Measurements from ENCODE around the gene TNRC6B. TPM values are rescaled to one million over a fixed set of nuclear protein-coding genes. Genes with fewer than 3 reads are reported as not detected.
A peak's percentile ranks its signal among the peaks of the same experiment; 100 is the strongest.
"Not testable (repeated sequence)": the region's sequence is repeated elsewhere in the genome, so short reads cannot be mapped to it uniquely, and the experiment has no call there.

Gene TNRC6B
- total and polyA plus RNA-seq, 4 experiments from 2014 or later: 27.3 to 155 (median 123) TPM

DNA sequence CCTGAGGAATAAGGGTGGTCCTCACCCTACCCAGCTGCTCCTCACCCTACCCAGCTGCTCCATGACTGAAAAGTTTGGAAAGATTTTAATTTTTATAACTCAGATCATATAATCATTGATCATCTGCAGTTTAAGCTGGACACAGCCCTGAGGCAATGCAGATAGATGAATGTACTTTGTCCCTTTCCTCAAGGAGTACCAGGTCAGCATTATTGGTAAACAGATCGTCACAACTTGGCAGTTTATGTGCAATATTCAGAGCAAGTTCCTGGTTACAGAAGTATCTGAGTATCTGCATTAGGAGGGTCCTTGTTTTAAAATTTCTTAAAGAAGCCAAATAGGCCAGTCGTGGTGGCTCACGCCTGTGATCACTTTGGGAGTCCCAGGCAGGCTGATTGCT is 3.6 kb downstream of the TNRC6B start:
- ChIA-PET POLR2A (ENCODE audit: partially characterized antibody) (interaction anchor here (5.3 to 5.4 kb wide), 2 partner anchors 137 to 165 kb away, joined by 50 to 63 read pairs; partner anchors contain the start of gene ADSL), CTCF (ENCODE audit: partially characterized antibody) (interaction anchor here (1.5 kb wide), 1 partner anchor 166 kb away, joined by 7 read pairs; the partner anchor contains the start of gene ADSL)
- Mint-ChIP-seq H3K4me1 (peaks cover 65 to 94% (median 79%) of the 10 kb centered on the region in 4 donors), H3K9me3 (peaks cover 0 to 3% (median 0%) of the 10 kb centered on the region in 8 donors), H3K36me3 (peaks cover 9 to 28% of the 10 kb centered on the region in 2 donors), H3K27ac (peak overlapping the region in 3 of 7 donors; percentile 23 to 84 (median 52)), H3K4me3 (peak overlapping the region in 4 of 8 donors; percentile 10 to 97 (median 72)), H3K27me3 (no peaks in the 10 kb centered on the region)
- no peak overlapping the region for H3K4me3 ChIP-seq (ENCODE audit: low read length in 2 of 2)
- H3K36me3 ChIP-seq (ENCODE audit: insufficient read depth, low read length): no peaks in the 10 kb centered on the region
- no peaks in the 10 kb centered on the region for H3K27me3 ChIP-seq (ENCODE audit: insufficient read depth, low read length)
- no peak overlapping the region for H3K27ac ChIP-seq (ENCODE audit: low read depth, low read length)
- peaks cover 87% of the 10 kb centered on the region for H3K4me1 ChIP-seq (ENCODE audit: insufficient read depth, low read length)
- DNase-seq: no peak
- H3K9me3 ChIP-seq (ENCODE audit: control insufficient read depth in 1 of 2, low read length in 2 of 2): no peaks in the 10 kb centered on the region
- intact Hi-C loops (cut with micrococcal nuclease): no loop called here

DNA sequence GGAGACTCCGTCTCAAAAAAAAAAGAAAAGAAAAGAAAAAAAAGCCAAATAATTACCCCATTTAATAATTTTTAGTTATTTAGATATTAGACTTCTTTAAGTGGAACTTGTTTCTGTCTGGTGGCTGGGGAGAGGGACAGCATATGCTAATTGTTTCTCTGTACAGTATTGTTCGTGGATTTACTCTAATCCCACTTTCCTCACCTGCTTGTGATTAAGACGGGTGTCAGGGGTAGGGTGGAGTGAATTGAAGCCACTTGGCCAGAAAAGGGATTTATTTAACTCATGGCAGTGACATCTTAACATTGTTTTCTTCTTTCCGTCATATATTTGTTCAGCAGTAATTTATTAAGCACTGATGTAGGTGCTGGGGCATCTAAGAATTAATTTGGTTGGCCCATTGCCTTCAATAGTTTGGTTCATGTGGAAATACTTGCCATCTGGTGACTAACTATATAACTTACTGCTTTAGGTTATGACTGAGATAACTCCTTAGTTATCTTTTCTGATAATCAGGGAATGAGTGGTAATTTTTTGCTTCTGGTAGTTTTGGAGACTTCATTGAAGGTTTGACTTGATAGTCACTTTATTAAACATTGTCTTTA is 4.6 kb downstream of the TNRC6B start:
- no peaks in the 10 kb centered on the region for H3K27me3 Mint-ChIP-seq
- Histone ChIP-seq H3K4me3 (ENCODE audit: low read length in 2 of 2) (no peak overlapping the region), H3K27me3 (ENCODE audit: insufficient read depth, low read length) (no peaks in the 10 kb centered on the region), H3K27ac (ENCODE audit: low read depth, low read length) (no peak overlapping the region), H3K9me3 (ENCODE audit: control insufficient read depth in 1 of 2, low read length in 2 of 2) (no peaks in the 10 kb centered on the region), H3K36me3 (ENCODE audit: insufficient read depth, low read length) (no peaks in the 10 kb centered on the region), H3K4me1 (ENCODE audit: insufficient read depth, low read length) (peaks cover 81% of the 10 kb centered on the region)
- no peak for DNase-seq
- peaks cover 57 to 86% (median 72%) of the 10 kb centered on the region in 4 donors for H3K4me1 Mint-ChIP-seq
- peaks cover 0 to 3% (median 0%) of the 10 kb centered on the region in 8 donors for H3K9me3 Mint-ChIP-seq
- peak overlapping the region; percentile 10 to 80 (median 74) for H3K4me3 Mint-ChIP-seq
- ChIA-PET POLR2A (ENCODE audit: partially characterized antibody) (no interaction called here), CTCF (ENCODE audit: partially characterized antibody) (no interaction called here)
- intact Hi-C loops (cut with micrococcal nuclease): no loop called here
- peaks cover 9 to 19% of the 10 kb centered on the region in 2 donors for H3K36me3 Mint-ChIP-seq
- H3K27ac Mint-ChIP-seq: peak overlapping the region; percentile 73 to 92 (median 89)

- ChIA-PET CTCF (ENCODE audit: partially characterized antibody) (no interaction called here), POLR2A (ENCODE audit: partially characterized antibody) (no interaction called here)
- DNase-seq: peak in 2 of 5 donors; percentile 25 to 35
- no peaks in the 10 kb centered on the region for H3K27me3 Mint-ChIP-seq
- H3K36me3 Mint-ChIP-seq: peaks cover 9 to 17% of the 10 kb centered on the region in 2 donors
- H3K27ac Mint-ChIP-seq: peak overlapping the region; percentile 73 to 92 (median 89)
- no peak overlapping the region for H3K4me3 ChIP-seq (ENCODE audit: low read length in 2 of 2)
- no peaks in the 10 kb centered on the region for H3K9me3 ChIP-seq (ENCODE audit: control insufficient read depth in 1 of 2, low read length in 2 of 2)
- peak overlapping the region; percentile 56 to 80 (median 74) for H3K4me3 Mint-ChIP-seq
- peaks cover 0 to under 1% (median 0%) of the 10 kb centered on the region in 8 donors for H3K9me3 Mint-ChIP-seq
- no peak overlapping the region for H3K27ac ChIP-seq (ENCODE audit: low read depth, low read length)
- peaks cover 85% of the 10 kb centered on the region for H3K4me1 ChIP-seq (ENCODE audit: insufficient read depth, low read length)
- no peaks in the 10 kb centered on the region for H3K27me3 ChIP-seq (ENCODE audit: insufficient read depth, low read length)
- intact Hi-C loops (cut with micrococcal nuclease): no loop called here
- no peaks in the 10 kb centered on the region for H3K36me3 ChIP-seq (ENCODE audit: insufficient read depth, low read length)
- H3K4me1 Mint-ChIP-seq: peaks cover 57 to 89% (median 73%) of the 10 kb centered on the region in 4 donors
Observed at GRCh38 chr22:40183029-40183581, 5.4 kb downstream of the TNRC6B start.

- H3K27me3 Mint-ChIP-seq; H3K27ac ChIP-seq (ENCODE audit: low read depth, low read length); H3K4me3 ChIP-seq (ENCODE audit: low read length in 2 of 2); DNase-seq; intact Hi-C loops (cut with micrococcal nuclease); H3K9me3 ChIP-seq (ENCODE audit: control insufficient read depth in 1 of 2, low read length in 2 of 2); H3K36me3 ChIP-seq (ENCODE audit: insufficient read depth, low read length); CTCF ChIA-PET (ENCODE audit: partially characterized antibody); H3K27me3 ChIP-seq (ENCODE audit: insufficient read depth, low read length); H3K9me3 Mint-ChIP-seq; POLR2A ChIA-PET (ENCODE audit: partially characterized antibody): not testable (repeated sequence)
- H3K36me3 Mint-ChIP-seq: peaks cover 9 to 14% of the 10 kb centered on the region in 2 donors
- H3K4me3 Mint-ChIP-seq: peak overlapping the region in 7 of 8 donors; percentile 71 to 80 (median 75)
- peaks cover 90% of the 10 kb centered on the region for H3K4me1 ChIP-seq (ENCODE audit: insufficient read depth, low read length)
- H3K4me1 Mint-ChIP-seq: peaks cover 60 to 92% (median 75%) of the 10 kb centered on the region in 4 donors
- peak overlapping the region in 6 of 7 donors; percentile 73 to 92 (median 88) for H3K27ac Mint-ChIP-seq
Observed at GRCh38 chr22:40183603-40184002, 5.9 kb downstream of the TNRC6B start.

DNA sequence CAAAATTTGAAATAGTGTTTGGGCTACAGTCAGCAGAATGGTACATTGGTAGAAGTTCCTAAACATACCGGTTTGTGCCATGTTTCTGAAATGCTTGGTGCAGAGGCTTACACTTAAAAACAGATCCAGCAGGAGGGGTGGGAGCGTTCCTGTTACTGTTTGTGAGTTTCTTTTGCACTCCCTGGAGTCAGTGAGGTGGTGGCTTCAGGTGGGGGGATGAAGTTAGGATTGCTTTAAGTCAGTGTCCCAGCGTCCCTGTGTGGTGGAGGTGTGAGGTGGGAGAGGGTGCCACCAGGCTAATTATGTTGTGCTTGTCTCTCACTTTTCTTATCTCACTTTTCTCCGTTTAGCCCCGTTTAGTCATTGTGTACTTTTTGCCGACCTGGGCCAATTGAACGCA is 9.7 kb downstream of the TNRC6B start:
- Histone ChIP-seq H3K9me3 (ENCODE audit: control insufficient read depth in 1 of 2, low read length in 2 of 2) (no peaks in the 10 kb centered on the region), H3K27me3 (ENCODE audit: insufficient read depth, low read length) (no peaks in the 10 kb centered on the region), H3K4me3 (ENCODE audit: low read length in 2 of 2) (no peak overlapping the region), H3K4me1 (ENCODE audit: insufficient read depth, low read length) (peaks cover 81% of the 10 kb centered on the region), H3K36me3 (ENCODE audit: insufficient read depth, low read length) (no peaks in the 10 kb centered on the region), H3K27ac (ENCODE audit: low read depth, low read length) (no peak overlapping the region)
- peak overlapping the region in 5 of 7 donors; percentile 22 to 68 (median 50) for H3K27ac Mint-ChIP-seq
- intact Hi-C loops (cut with micrococcal nuclease): no loop called here
- H3K4me1 Mint-ChIP-seq: peaks cover 59 to 89% (median 73%) of the 10 kb centered on the region in 4 donors
- ChIA-PET POLR2A (ENCODE audit: partially characterized antibody) (no interaction called here), CTCF (ENCODE audit: partially characterized antibody) (no interaction called here)
- H3K27me3 Mint-ChIP-seq: no peaks in the 10 kb centered on the region
- peaks cover 9 to 14% of the 10 kb centered on the region in 2 donors for H3K36me3 Mint-ChIP-seq
- peak overlapping the region in 3 of 8 donors; percentile 4 to 8 (median 6) for H3K4me3 Mint-ChIP-seq
- no peaks in the 10 kb centered on the region for H3K9me3 Mint-ChIP-seq
- no peak for DNase-seq

DNA sequence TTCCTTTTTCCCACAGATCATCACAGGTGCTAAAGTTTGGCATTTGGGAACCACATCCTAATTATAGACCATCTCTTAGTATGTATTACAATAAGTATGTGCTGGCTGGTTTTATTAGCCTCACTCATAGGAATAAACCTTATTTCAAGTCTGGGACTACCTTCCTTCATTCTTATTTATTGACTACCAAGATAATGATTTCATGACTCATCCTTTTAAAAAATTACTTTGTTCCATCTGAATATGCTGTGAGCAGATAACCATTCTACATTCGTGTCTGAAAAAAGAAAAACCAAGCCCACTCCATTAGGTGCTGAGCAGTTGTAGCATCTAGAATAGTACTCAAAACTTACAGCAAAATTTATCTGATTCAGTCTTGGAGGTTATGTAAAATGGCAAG is 12.3 kb downstream of the TNRC6B start:
- peaks cover 9 to 16% of the 10 kb centered on the region in 2 donors for H3K36me3 Mint-ChIP-seq
- Histone ChIP-seq H3K27me3 (ENCODE audit: insufficient read depth, low read length) (no peaks in the 10 kb centered on the region), H3K4me3 (ENCODE audit: low read length in 2 of 2) (no peak overlapping the region), H3K4me1 (ENCODE audit: insufficient read depth, low read length) (peaks cover 81% of the 10 kb centered on the region), H3K9me3 (ENCODE audit: control insufficient read depth in 1 of 2, low read length in 2 of 2) (no peaks in the 10 kb centered on the region), H3K27ac (ENCODE audit: low read depth, low read length) (no peak overlapping the region), H3K36me3 (ENCODE audit: insufficient read depth, low read length) (no peaks in the 10 kb centered on the region)
- peak overlapping the region in 5 of 7 donors; percentile 9 to 66 (median 48) for H3K27ac Mint-ChIP-seq
- H3K4me3 Mint-ChIP-seq: no peak overlapping the region
- H3K4me1 Mint-ChIP-seq: peaks cover 58 to 90% (median 76%) of the 10 kb centered on the region in 4 donors
- H3K27me3 Mint-ChIP-seq: no peaks in the 10 kb centered on the region
- CTCF ChIA-PET (ENCODE audit: partially characterized antibody): interaction anchor here (1.6 to 1.7 kb wide), 3 partner anchors 11 to 158 kb away, joined by 3 to 6 read pairs (median 3); no protein-coding TSS in a partner anchor
- intact Hi-C loops (cut with micrococcal nuclease): no loop called here
- H3K9me3 Mint-ChIP-seq: no peaks in the 10 kb centered on the region
- POLR2A ChIA-PET (ENCODE audit: partially characterized antibody): no interaction called here
- DNase-seq: no peak

DNA sequence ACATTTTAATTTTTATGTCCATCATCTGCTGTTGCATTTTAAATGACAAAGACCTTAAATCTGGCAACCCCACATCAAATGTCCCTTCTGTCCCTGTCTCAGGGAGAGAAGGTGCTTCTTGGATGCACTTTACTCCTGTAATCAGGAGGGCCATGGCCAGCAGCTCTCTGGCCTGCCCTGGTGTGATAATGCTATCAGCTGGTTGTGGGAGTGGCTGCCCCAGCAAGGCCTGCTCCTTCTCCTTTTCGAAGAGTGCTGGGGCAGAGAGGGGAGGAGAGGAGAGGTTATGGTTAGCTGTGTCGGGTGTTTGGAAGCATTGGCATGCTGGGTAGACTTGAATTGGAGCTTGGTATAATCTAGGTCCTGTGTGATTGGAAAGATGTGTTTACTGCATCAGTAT is 12.8 kb downstream of the TNRC6B start:
- ChIA-PET CTCF (ENCODE audit: partially characterized antibody) (interaction anchor here (1.5 to 1.7 kb wide), 3 partner anchors 12 to 158 kb away, joined by 3 to 6 read pairs (median 4); no protein-coding TSS in a partner anchor), POLR2A (ENCODE audit: partially characterized antibody) (interaction anchor here (0.8 to 1.4 kb wide), 3 partner anchors 12 to 25 kb away, joined by 3 to 5 read pairs (median 3); partner anchors contain the start of gene TNRC6B)
- Histone ChIP-seq H3K36me3 (ENCODE audit: insufficient read depth, low read length) (no peaks in the 10 kb centered on the region), H3K9me3 (ENCODE audit: control insufficient read depth in 1 of 2, low read length in 2 of 2) (no peaks in the 10 kb centered on the region), H3K27me3 (ENCODE audit: insufficient read depth, low read length) (no peaks in the 10 kb centered on the region), H3K27ac (ENCODE audit: low read depth, low read length) (no peak overlapping the region), H3K4me3 (ENCODE audit: low read length in 2 of 2) (no peak overlapping the region), H3K4me1 (ENCODE audit: insufficient read depth, low read length) (peaks cover 78% of the 10 kb centered on the region)
- peak overlapping the region in 2 of 8 donors; percentile 2 to 39 for H3K4me3 Mint-ChIP-seq
- H3K27me3 Mint-ChIP-seq: no peaks in the 10 kb centered on the region
- H3K36me3 Mint-ChIP-seq: peaks cover 6 to 16% of the 10 kb centered on the region in 2 donors
- H3K9me3 Mint-ChIP-seq: no peaks in the 10 kb centered on the region
- no peak for DNase-seq
- peak overlapping the region in 6 of 7 donors; percentile 19 to 89 (median 56) for H3K27ac Mint-ChIP-seq
- H3K4me1 Mint-ChIP-seq: peaks cover 56 to 90% (median 74%) of the 10 kb centered on the region in 4 donors
- intact Hi-C loops (cut with micrococcal nuclease): no loop called here

Data from CD4-positive, alpha-beta memory T cell (primary cell).